ENCODE measurements around the gene IRS2. TPM values are rescaled to one million over a fixed set of nuclear protein-coding genes. Genes with fewer than 3 reads are reported as not detected.

The IRS2 gene
- total RNA-seq, 1 donor from 2014 or later = 11.5 TPM

DNA sequence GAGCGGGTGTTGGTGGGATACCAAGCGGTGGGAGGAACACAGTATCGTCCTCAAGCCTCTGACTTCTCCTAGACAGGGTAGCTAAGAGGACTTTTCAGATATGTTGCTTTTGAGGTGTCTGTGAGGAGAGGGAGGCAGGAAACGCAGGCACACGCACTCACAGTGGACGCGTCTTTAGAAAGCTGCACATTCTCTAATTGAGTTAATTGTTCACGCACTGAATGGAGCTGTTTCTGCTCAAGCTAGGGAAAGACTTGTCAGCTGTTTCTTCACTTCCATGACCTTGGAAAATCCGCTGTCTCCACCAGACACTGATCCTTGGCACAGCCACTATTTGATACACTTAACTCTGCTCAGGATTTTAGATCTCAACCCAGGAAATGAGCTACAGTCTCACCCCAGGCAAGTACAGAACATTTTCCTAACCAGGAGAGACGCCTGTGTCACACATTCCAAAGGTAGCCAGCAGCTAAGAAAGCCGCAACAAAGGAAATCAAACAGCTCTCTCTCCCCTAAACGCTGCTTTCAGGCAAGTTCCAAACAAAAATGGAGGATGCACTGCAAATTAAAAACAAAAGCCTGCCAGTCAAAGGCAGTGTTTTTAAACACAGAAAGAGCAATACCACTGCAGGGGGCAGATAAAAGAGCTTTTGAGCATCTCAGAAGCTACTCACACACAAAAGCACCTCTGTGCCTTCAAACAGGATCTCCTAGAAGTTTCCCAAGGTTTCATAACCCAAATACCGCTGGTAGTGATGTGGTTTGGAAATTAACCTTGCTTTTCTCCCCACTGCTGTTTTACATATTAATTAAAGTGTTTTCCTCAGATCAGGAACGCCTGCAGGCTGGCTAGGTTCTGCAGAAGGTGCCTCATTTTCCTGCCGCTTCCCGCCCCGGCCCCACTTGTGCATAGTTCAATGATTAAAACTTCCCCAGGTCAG is 57.3 kb downstream of the IRS2 start:
- no peak for DNase-seq

DNA sequence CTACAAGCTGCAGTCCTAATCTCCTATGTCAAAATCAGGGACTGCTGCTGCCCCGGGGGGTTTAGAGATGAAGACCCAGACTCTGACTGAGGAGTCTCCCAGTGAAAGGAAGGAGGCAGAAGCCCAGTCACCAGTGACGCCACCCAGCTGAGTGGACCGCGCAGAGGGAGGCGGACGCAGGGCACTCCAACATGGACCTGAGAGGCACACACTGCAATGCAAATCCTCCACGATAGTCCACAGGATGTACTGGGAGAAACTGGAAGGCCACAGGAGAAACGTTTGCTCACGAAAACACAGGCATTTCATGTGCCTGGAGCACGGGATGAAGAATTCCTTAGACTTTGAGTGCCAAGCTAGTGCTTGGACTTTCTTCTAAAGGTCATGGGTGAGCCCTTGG is 58.3 kb downstream of the IRS2 start:
- DNase-seq = no peak

DNA sequence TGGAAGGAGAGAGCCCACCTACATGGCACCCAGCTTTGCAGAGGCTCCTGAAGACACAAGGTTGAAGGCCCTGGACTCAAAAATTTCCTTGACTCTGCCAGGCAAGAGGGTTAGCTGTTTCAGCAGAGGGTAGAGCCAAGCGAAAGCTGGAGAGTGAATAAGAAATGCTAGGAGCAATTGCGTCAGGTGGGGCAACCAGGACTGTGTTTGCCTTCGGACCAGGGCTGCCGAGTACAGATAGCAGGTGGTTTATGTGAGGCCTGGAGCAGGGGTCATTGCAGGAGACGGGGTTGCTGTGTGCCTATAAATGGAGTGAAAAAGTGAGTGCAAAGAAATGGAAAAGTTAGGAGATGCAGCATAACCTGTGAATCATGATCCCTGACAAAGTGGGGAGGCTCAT is 59.1 kb downstream of the IRS2 start:
- no peak for DNase-seq

DNA sequence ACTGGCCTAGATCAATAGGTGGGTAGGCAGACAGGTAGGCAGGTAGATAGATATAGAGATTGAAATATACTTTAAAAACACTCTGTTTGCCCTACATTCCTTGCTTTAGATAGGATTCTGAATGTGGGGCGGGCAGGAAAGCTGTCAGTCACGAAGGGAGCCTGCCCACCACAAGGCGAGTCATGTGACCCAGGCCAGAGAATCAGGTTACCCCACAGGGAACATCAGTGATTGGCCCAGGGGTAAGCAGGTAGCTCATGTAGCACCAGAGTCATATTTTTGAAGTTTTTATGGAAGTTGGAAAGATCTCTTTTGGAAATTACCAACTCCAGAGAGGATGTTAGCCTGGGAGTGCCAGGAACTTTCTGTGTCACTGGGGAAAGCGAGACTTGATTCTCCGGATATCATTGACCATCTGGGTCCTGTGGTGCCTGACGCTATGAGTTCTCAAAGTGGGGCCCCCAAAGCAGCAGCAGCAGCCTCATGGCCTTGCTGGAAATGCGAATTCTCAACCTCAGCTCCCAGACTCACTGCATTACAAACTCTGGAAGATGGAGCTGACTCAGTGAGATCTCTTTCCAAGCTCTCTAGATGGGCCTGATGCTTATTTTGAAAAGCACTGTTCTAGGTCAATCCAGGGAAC is 60.3 kb downstream of the IRS2 start:
- DNase-seq = no peak

DNA sequence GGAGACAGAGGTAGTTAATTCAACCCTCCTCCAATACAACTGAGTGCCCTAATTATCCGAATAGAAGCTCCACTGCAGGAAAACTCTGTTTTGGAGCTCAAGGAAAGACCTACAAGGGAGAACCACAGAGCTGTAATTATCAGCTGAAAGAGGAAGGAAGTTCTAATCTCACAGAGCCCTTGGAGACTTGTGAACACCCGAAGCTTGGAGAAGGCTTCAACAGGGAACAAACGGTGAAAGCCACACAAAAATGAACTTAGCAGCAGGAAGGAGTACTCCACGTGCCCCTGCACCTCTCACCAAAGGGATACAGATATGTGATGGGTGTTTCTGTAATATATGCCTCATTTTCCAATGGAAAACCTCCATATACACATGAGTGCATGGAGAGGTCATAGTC is 61.1 kb downstream of the IRS2 start:
- no peak for DNase-seq

DNA sequence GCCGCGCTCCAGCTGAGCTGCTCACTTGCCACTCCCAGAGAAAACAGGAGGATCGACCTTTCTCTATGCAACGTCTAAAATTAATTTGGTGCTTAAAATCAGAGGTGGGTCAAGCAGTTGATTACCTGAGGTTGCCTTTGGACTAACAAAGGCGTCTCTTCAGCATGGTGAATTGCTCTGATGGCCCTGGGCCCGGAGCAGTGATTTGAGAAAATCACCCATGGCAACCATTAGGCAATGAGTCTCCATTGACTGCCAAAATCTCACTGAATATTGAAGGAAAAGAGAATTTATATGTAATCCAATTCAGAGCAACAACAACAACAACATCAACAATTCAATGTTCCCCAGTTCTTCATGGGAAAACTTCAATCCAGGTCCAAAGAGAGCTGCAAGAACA is 61.8 kb downstream of the IRS2 start:
- no peak for DNase-seq

DNA sequence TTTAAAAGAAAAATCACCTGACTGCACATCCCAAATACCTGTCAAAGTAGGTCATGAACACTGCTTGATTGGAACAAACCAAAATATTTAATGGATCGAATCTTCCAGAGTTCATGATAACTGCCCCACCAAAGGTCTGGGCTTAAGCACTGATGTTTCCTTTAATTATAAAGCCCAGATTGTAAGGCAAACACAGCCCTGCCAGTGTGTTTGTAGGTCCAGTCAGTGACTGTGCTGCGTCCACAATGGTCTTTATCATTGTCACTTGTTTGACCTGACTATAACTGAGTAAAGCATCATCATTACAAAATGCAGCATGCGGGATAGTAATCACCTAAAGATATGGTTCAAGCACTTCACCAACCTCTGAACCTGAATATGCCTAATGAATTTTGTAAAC is 63.3 kb downstream of the IRS2 start:
- no peak for DNase-seq

DNA sequence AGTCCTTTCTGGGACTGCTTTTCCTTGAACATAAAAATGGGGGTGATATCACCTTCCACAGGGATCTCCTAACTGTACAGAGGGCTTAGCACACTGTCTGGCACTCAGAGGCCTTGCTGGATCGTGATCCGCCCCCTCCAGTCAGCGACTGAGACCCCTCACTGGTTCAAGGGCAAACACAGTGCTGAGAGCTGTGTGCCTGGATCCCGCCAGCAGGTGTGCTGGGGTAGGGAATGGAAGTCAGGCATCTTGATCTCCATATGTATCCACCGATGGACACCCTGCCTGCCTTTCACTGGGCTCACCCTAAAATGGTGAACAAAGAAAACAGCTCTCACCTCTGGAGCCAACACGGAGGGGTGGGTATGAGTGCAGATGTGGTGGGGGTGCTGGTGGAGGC is 64.3 kb downstream of the IRS2 start:
- no peak for DNase-seq

DNA sequence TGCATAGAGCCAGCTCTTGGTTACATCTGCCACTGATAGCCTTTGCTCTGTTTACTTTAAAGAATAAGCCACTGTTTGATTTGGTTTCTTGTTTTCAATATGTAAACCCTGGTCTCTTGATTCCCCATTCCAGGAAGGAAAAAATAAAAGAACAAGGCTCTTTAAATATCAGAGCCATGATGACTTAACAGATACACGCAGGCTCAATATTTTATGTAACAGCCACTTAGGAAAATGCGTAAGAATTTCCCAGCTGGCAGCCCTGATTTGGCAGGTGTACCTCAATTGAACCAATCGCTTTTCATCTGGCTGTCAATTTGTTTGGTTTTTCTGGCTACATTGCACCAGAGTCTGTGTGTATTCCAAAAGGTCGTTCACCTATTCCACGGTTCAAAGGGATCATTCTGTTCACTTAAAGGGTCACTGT is 65.6 kb downstream of the IRS2 start:
- no peak for DNase-seq

DNA sequence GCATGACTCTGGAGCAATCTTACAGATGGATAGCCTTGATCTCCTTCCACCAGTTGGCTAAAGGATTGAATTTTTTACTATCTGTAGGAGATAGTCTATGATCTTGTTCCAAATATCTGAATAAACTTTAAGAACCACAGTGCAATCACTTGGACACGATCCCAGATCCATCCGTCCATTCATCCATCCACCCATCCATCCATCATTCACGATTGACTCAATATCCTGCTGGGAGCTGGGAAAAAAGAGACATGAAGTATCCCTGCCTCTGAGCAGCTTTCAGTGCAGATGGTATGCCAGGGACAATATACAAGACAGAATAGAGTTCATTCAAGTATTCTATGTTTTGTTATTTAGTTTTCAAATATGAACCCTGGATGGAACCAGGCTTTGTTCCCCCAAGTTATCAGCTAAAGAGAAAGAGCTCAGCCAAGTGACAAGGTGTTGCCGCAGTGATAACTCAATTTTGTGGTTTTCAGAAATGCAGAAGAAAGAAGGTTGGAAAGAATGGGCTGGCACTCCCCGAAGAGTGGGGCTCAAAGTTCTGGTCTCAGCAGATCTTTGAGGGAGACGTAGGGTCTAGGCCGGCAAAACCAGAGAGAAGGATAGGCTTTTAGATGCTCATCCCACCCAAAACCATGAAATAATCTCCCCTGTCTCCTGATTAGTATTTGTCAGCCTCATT is 66.3 kb downstream of the IRS2 start:
- DNase-seq = no peak

DNA sequence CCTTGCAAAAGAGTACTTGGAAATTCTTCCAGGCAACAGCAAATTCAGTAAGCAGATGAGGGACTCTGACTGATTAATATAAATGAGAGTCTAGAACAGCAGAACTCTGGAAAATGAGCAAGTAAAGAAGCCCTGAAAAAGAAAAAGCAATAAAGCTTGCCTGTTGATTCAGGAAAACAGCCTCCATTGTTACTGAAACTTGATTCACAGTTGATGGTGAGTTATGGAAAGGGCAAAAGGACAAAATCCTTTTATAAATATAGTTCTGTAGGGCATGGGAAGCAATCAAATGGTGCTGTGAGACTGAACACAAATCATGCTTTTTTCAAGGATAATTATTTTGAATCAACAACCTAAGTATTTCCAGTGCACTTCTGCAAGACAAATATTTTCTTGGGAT is 67.7 kb downstream of the IRS2 start:
- no peak for DNase-seq

DNA sequence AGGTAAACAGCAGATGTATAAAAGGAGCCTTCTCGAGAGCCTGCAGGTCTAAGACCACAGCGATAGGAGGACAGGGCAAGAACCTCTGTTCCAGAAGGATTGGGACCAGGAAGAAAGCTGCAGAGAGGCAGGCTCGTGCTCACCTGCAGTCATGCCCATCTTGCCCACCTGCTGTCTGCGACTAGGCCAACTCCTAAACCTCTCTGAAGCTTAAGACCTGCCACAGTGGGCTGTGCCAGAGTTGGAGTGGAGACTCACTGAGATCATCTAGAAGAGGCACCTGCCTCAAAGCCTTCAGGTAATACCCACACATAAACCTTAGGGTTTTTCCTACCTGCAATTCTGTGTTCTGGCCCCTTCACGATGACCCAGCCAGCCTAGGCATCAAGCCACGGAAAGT is 68.7 kb downstream of the IRS2 start:
- no peak for DNase-seq

DNA sequence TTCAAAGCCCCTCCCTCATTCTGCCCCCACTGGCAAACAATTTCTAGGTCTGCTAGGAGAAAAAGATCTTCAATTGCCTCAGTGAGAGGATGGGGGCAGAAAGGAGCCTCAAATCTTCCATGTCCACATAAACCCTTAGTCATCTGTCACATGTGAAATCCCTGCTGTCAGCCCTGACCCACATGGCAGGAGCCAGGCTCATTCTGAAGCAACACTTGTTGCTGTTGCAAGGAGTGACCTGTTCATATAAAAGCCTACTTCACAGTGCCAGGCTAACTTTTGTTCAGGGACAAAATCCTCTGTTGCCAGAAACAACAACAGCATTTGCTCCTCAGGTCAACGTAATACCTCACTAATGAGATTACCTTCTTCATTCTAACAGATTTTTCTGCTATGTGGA is 70.5 kb downstream of the IRS2 start:
- no peak for DNase-seq

DNA sequence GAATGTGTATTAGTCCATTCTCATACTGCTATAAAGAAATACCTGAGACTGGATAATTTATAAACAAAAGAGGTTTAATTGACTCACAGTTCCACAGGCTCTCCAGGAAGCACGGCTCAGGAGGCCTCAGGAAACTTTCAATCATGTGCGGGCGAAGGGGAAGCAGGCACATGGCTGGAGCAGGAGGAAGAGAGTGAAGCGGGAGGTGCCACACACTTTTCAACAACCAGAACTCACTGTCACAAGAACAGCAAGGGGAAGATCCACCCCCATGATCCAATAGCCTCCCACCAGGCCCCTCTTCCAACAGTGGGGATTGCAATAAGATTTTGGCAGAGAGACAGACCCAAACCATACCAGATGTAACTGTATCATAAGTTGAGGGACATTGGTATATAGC is 72.7 kb downstream of the IRS2 start:
- DNase-seq = no peak

DNA sequence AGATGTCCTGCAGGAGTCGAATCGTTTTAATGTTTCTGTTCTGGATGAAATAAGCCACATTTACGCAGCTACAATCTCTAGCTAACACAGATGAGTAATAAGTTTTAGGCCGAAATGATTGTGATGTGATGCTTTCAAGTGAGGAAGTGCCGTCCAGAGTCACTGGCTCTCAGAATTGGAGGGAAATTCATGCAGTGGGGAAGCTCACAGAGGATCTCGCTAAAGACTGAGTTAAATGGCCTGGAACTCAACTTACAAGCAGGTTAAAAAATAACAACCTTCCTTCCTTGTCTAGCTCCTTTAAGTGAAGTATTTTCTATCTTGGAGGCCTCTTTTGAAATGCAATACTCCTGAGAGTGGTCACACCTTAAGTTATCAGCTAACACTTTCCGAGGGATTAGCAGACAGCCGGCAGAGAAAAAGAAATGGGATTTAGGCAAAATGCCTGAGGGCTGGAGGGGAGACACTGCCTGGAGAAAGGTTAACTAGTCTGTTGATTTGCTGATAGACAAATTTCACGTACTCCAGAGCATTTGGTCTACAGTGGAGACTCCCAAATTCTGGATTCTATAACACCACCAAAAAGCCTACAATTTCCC is 74.2 kb downstream of the IRS2 start:
- no peak for DNase-seq

DNA sequence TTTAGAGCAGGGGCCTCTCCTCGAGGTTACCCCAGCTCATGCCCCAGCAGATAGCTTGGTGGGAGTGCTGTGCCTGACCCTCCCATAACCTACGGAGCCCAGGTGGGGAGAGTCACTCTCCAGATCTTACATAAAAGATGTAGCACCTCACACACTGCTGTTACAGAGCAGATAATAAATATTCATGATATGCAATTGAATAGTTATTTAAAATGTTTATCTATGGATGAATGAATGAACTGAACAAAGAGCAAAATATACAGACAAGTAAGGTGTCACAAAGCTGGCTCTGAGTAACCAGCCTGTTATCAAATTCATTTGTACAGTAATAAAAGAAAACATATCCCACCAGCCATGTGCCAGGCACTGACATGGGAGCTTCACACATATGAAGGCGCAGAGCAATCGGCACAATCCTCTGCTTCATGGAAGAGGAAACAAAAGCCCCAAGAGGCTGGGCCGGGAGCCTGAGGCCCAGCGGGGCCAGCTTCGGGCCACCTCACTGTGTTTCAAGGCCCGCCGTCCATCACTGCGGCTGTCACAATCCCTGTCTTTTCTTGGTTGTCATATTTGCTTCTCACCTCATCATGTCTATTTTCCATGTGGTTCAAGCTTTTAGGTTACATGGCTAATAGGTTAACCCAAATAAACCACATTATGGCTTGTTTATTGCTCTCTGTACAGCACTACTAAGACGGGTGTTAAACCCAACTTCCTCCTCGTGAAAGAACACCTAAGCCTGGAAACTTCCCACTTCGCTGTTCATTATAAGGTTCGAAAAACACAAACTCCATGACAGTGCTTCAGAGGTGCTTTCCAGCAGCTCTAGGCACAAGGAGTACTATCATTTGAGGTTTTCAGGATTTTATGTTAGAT is 78.4 kb downstream of the IRS2 start:
- DNase-seq = no peak

DNA sequence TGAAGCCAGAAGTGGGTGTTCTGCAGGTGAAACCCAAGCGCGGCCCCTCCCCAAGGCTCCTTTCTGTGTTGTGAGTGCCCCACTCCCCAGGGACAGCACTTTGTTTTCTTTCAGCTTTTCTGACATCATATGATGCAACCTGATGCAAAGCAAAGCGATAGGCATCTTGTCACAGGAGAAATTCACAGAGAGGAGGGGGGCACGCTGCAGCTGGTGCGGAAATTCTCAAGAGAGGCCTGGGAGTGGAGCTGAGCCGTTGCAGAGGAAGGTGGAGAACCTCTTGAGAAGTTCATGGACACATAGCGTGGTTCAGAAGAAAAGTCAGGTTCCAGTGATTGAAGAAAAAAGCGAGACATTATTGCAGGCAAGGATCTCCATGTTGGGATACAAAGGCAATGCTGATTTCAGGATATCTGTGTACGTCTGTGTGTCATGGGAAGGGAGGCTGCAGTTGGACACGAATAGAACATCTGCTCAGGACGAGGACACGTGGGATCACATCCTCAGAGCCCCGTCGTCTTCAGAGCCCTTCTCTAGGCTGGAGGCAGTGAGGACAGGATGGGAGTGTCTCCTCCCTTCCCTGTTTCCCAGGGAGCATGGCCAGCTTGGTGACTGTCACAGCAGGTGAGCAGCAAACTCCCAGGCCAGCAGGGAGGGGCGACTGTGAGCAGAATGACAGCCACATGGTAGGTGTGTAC is 79.2 kb downstream of the IRS2 start:
- no peak for DNase-seq

DNA sequence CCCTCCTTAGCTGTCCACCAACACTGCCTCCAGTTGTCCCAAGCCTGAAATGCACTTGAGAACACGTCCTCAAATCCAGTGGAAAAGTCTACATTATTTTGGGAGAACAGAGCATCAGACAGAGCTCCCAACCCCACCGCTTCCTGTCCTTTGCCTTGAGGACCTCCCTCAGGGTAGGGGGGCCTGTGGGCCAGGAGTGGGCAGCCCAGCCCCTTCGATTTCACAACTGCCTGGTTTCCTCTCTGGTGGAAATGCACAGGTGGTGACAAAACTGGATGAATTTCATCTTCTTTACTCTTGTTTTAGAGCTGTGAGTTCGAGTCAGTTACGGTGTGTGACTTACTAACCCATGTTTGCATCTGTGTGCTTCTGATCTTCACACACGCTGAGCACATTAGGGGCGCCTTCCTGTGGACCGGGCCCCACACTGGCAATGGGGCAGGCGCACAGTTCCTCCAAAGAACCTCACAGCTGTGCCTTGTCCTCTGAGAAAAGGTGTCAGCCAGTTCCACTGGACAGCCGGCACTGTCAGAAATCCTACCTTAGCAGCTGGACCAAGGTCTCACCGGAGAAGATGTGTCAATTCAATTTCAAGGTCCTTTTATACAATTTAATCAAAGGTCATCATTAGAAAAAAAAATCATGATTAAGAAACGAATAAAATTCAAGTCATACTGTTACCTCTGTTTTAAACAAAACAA is 80.2 kb downstream of the IRS2 start:
- no peak for DNase-seq

DNA sequence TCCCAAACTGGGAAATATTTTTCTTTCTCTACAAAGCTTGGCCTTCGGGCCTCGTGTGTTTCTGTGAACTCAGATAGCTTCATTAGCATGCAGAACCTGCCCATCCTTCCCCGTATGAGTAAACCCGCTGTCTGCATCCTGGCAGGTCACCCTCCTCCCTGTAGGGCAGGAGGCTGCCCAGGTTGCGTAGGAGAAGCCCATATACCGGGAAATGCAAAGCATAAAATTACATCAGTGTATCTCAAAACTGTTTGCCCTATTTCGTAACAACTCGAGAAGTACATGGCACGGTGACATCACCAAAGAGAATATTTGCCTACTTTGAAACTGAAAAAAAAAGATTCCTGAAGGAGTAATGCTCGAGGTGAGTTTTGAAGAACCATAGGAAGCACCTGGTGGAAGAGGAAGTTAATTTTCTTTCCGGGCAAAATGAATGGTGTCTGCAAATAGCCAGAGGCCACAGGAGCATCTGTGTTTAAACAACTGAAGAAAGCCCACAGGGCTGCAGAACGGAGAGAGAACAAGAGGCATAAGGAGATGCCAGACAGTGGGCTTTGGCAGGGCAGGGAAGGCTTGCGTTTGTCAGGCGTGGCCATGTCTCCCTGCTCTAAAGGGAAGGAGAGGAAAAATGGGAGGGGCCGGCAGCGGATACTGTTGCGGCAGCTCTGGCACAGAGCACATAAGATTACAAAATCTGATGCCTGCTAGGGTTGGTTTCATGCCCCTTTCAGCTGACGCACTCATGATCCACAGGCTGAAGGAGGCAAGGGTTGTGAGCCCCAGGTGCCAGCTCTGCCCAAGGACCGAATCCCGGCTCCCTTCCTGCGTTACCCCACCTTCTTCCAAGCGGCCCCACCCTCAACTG is 81.4 kb downstream of the IRS2 start:
- DNase-seq = no peak

DNA sequence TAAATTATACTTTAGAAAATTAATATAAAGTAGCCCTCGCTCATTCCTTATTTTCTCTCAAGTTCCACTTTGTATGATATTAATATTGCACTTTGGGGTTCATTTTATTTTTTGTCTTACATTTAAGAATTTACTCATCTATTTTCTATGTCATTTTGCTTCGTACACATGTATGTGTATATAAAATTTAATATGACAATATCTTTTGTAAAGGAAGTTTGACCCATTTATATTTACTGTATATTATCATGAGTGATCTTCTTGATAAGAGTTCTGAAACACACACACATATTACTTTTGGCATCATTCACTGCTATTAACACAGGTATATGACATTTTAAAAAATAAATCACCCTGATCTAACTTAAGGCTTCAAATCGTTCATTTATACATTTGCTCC is 83.1 kb downstream of the IRS2 start:
- no peak for DNase-seq

All from skin of body (tissue), 2 donors.